GM19467 (cell line): ENCODE results near the gene EIPR1.

ENCODE experiments used
- ATAC-seq: cut with Tn5 transposase; IDR thresholded peaks from one replicate; pipeline ENCODE4 v1.9.1; 2021; ENCODE audit warnings: mild to moderate bottlenecking, moderate library complexity; ENCODE audit not compliant: unreplicated experiment

EIPR1 gene

DNA sequence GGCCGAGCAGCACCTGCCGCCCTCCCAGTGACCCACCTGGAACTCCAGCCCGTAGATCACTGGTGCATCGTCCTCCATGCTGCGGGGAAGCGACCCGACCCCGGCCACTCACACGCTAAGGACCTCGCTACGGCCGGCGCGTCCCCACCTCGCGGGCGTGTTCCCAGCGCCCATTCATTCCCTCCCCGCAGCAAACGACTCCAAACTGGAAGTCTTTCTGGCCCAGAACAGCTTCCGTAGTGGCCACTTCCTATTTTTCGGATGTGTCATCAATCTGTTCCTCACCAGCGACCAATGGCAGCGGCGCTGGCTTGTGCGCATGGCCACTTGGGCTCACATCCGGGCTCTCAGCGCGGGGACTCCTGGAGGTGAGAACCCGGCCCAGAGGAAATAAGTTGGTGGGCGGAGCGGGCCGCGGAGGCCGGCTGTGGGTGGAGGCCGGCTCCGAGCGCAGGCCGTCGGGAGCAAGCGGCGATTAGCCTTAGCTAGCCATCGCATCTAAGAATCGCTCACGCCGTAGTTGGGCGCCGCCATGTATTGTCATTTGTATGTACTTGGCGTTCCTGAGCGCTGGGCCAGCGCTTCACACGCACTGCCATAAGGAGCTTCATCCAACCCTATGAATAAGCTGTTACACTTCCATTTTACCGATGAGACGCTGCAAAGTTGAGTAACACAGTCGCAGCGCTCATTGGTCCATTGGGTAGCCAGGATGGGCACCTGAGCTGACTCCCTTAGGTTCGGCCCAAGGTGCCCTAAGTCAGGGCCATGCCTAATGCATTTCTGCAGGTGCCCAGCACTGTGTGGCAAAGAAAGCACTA, at the start of gene EIPR1:
TSS of gene EIPR1 (minus strand) at position 207 of the 821 bp plus-strand sequence. CDS start at position 78, 129 bp downstream.
- ATAC-seq = peak; percentile 81

DNA sequence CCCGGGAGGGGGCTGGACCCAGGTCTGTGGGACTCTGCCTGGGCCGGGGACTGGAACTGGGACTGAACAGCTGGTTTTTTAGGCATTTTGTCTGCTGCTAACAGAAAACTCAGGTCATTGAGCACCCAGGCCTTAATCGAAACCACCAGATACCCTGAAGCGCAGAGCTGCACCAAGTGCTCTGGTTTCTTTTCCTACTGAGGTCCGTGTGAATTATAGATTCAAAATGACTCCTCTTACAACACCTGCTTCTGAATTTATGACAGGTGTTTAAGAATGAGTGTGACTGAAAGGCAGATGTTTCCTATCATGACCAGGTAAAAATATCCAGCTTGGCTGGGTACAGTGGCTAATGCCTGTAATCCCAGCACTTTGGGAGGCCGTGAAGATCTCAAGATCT, 49.7 kb upstream of the EIPR1 start:
- no peak for ATAC-seq

DNA sequence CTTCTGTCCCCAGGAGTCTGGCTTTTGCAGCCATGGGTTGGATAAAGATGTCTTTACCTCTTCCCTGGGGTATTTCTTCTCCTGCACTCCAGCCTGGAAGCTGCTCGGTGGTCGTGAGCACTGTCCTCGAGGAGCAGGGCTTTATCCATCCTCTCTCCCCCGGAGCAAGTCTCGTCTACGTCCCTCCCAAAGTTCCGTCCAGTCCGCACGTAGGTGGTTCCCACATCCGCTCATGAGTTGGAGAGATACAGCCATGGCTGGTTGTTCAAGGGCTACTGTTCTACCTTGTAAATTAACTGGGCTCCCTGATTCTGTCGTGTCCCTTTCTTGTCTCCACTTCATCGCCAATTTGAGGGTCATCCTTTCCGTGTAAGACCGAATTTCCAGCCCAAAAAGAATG, 49.0 kb upstream of the EIPR1 start:
- ATAC-seq = no peak

DNA sequence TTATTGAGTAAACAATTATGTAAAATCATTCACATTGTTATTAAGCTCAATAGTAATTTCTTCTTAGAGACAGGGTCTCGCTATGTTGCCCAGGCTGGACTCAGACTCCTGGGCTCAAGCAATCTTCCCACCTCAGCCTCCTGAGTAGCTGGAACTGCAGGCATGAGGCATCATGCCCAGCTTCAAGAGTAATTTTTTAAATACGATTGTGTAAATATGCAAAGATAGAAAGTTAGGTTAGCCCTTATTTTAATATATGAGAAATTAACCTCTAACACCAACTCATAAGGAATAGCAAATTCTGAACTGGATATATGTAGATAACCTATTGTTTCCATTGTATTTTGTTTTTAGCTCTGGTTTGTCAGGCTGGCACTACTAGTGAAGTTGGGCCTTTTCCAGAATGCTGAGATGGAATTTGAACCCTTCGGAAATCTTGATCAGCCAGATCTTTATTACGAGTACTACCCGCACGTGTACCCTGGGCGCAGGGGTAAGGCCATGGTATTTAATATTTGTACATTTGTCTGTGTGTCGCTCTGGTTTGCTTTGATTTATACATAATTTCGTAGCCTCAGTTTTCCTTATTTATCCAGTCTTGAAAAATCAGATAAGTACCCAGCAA, 46.7 kb upstream of the EIPR1 start:
- no peak for ATAC-seq

DNA sequence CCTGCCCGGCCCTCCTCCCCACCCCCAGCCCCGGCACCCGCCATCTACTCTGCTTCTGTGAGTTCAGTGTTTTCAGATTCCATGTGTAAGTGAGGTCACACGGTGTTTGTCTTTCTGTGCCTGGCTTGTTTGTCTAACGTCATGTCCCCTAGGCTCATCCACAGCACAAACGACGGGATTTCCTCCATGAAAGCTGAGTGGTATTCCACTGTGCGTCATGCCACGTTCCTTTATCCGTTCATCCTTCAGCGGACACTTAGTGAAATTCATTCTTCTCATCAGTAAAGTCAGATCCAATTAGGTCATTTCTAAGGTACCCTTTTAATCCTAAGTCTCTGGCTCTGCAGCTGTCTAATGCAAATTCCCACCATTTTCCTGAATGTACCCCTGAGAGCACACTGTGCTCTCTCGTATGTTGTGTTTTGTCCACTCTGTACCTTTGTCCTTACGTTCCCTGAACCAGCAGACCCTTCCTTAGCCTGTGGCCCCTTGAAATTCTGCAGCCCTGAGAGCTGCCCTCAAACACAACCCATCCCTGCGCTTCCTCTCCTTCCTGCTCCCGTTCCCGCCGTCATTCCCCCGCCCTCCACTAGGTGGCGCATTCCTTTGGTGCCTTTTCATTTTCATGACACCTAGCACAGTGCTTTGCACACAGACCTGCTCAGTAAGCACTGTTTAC, 46.0 kb upstream of the EIPR1 start:
- ATAC-seq = no peak

DNA sequence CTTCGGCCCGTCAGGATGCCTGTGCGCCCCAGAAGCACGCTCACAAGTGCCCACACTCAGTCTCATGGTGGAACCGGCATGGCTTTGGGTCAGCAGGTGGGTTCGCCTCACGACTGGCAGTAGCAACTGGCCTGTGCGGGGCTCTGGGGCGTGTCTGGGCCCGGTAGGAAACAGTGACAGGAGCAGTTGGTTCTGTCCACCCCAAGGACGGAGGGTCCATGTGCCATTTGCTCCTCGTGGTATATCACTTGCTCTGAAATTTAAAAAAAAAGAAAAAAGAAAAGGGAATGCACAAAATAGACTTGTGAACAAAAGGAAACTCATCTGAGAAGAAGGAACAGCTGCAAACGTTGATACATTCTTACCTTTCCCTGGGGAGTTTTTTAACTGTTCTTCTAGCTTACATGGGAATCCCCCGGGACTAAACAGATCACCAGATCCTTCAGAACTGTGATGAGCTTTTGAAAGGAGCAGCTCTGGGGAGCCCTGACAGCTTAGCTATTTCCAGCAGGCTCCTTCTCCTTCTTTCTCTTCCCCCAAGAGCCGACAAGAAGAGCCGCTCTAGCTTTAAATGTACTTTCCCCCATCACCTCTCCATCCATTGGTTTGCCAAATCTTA, 44.7 kb upstream of the EIPR1 start:
- no peak for ATAC-seq

DNA sequence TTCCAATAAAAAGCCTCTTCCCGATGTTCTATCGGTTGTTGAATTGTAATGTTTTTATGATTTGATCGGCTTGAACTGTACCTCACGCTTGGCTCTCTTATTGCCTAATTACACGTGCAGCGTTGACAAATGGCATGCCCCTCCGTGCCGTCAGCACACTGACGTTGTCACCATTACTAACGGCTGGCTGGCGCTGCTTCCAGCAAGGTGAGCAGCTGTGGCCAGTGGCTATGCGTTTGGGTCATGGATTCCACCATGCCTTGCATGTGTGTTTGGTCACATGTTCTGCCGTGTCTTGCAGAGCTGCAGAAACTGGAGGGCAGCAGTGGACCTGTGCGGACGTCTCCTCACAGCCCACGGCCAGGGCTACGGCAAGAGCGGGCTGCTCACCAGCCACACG, 44.0 kb upstream of the EIPR1 start:
- ATAC-seq = no peak

DNA sequence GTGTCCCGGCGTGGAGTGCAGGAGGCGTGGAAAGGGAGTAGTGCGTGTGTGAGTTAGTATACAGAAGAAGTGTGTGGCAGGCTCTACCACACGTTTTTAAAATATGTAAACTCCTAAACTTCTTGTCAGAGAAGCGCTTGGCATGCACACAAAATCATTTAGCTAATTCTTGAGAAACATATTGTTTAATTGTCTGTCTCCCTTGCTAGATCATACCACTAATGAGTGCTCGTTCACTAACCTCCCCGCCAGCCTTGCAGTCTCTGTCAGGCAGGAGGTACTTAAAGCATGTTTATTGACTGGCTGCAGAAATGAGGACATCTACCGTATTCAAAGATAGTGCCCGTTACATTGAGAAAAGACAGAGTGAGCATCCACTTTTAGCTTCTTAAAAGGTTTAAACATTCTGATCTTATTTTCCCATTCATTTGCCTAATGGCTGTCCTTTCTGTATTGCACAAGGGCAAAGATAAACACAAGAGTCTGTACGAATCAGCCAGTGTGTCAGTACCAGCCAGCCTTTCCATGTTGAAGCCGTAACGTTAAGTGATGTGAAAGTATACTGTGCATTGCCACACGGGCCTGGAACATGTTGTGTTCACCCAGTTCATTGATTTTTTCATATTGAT, 43.3 kb upstream of the EIPR1 start:
- ATAC-seq = no peak

DNA sequence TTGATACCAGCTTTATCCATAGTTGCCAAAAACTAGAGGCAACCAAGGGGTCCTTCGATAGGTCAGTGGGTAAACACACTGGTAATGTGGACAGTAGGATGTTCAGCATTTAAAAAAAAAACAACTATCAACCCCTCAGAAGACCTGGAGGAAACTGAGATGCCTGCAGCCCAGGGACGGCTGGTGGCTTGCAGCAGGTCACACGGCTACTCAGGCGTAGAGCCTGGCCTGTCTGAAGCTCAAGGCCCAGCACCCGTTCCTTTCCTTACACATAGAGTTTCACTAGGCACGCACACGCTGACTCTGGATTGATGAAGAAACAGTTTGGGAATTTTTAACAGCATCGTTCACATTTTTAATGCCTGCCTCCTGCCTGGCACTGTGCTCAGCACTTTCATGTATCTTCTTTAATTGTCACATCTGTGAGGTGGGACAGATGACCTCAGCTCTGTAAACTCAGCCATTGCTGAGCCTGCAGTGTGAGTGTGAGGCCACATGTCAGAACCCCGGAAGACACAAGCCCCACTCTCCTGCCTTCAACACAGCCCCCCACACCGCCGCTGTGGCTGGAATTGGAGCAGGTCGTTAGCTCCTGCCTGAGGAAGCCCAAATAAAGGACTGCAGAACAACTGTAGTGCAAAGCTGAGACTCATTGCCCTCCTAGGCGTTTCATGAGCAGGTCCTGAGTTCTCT, 42.6 kb upstream of the EIPR1 start:
- no peak for ATAC-seq

DNA sequence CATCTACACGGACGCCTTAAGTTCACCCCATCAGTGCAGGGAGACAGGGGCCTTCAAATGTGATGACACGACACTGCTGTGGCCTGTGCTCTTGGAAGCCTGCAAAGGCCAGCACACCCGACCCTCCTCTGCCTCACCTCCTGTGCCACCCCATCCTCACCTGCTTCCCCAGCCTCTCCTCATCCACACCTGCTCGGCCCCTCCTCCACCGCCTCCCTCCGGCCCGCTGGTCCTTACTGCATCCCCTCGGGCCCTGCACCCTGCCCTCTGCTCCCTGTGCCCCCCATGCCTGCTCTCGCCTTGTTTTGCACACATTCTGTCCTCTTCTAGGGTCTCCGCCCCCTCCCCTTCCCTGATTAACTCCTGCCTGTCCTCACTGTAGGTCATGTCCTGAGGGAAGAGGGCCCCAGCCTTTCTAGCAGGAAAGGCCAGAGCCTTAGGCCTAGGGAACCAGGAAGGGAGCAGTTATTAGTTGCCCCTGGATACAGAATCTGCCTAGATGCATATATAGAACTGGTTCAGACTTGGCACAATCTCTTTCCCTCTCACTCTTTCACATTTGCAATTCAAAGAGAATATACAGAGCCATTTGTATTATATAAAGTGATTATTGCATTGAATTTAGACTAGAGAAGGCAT, 41.3 kb upstream of the EIPR1 start:
- ATAC-seq = no peak

DNA sequence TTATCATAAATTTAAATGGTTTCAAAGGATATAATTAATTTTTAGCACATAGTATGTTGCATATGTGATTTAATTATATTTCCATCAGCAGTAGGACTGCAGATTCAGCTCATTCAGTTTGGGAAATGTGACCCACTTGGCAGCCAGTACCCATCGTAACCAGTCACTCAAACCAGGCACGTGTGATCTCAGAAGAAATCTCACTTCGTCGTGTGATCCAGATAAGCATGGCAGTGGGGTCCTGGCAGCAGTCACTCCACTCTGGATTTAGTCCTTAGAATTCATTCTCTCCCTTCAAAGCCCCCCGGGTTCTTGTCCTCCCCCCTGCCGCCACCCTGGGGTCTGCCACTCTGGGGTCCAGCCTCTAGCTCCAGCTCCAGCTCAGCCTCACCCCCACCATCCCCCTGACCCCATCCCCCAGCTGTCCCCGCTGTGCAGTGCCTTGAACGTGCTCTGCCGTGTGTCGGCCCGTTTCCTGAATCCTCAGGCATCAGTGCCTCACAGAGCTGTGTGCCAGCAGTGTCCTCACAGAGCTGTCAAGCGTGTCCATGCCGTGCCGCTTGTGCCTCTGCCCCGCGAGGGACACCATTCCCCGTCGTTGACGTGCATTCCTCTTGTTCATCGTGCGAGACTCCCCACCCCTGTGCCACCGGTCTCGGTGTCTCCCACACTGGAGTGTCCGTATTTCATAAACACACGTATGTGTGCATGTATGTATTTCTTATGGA, 36.7 kb upstream of the EIPR1 start:
- no peak for ATAC-seq

DNA sequence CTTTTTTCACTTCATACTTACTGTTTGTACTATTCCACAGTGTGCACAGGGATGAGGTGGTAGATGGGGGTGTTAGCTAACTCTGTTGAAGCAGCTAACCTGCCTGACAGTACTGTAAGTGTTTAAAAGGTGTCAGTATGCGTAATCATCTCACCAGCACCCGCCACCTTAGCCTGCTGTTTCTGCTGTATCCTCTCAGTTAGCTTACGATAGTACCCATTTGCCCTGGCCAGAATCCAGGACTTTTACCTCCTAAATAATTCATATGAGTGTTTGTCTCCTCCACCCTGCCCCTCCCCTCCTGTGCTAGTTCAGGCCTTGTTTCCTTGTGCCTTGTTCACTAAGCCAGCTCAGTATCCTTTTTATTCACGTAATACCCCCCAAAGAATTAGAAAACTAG, 36.1 kb upstream of the EIPR1 start:
- ATAC-seq = no peak

DNA sequence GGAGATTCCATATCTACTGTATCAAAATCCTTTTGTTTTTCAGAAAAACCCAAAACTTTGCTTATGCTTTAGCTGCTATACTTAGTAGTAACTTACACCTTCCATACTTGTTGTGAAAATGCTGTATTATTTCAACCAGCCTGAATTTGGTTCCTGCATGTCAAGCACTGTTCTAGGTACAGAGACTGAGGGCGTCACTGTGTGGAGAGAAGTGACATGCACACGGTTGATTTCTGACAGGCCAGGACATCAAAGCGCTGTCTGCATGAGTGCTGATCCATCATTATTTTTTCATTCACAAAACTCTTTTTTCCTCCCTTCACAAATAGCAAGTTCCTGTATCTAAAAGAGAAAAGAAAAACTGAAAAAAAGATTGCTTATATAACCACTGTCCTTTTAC, 33.5 kb upstream of the EIPR1 start:
- ATAC-seq = no peak

DNA sequence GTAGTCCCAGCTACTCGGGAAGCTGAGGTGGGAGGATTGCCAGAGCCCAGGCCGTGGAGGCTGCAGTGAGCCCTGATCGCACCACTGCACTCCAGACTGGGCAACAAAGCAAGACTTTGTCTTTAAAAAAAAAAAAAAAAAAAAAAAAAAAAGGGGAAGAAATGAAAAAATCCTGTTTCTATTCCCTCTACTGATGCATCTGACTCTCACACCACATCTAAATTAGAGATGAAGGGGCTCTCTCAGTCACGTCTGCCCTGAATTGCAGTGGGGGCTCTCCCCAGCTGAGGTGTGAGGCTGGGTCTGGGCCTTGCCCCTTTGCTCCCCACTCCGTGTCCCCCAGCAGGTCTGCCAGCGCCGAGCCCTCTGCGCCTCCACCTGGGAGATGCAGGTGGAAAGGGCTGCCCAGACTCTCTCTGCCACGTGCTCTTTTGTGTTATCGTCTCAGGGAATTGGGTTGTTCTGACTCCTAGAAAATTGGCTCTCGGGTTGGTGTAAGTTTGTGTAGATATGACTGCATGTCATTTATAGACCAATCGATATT, 32.1 kb upstream of the EIPR1 start:
- no peak for ATAC-seq

DNA sequence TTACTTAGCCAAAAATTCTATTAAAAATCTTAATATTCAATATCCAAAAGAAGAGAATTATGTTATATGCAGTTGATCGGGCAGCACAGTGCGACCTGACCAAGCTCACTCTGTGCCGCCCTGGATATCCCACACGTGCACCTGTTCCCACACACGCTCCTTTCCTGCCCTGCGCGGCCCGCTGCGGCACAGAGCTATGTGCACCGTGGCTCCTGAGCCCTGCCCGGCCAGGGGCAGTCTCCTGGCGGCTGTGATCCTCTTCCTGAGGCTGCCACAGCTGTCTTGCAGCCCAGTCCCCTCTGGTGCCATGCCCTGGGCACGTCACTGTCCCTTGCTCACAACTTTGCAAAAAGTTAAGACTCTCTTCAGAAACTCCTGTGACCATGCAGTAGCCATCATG, 31.2 kb upstream of the EIPR1 start:
- no peak for ATAC-seq

DNA sequence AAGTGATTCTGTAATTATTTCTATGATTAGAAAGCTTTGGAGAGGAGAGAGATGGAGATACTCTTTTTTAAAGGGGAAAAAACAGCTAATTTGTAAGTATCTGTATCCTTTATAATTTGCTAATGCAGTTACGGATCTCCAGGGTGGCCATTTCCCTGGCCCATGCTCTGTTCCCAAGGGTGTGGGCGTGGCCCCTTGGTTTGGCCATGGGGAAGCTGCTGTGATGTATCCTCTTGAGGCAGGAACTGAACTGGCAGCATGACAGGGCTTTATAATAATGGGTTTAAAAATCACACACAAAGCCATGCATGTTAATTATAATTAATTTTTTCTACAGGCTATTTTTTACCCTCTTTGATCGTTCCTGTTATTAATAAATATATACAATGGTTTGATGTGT, 28.9 kb upstream of the EIPR1 start:
- no peak for ATAC-seq

DNA sequence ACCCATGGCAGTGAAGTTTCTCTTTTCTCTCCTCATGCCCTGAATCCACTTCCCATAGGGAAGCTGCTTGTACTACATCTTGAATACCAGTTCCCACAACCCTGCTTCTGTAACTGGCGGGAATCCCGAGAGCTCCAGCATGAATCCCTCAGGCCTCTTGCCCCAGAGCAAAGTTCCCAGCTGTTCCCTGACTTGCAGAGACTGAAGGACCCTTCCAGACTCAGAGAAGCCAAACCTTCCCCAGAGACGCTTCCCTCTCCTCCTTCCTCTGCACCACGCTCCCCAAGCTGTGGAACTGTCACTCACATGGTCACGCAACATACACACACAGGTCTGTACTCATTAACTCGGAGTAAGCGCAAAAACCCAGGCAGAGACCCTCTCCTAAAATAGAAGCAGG, 28.3 kb upstream of the EIPR1 start:
- ATAC-seq = no peak

DNA sequence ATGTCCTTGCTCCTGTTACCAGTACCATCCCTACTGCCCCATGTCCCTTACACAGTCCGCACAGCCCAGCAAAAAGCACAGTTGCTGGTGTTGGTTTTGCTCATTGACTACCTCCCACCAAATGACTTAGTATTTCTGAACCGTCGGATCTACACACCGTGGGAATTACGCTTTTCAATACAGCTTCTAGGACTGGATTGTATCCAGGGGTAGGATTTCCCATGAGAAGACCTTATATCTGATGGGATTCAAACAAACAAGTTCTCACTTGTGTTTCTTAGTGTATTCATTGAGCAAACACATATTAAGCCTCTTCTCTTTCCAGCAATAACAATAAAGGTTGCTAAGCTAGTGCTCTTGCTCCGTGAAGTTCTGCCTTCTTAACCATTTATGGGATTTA, 27.7 kb upstream of the EIPR1 start:
- ATAC-seq = no peak

DNA sequence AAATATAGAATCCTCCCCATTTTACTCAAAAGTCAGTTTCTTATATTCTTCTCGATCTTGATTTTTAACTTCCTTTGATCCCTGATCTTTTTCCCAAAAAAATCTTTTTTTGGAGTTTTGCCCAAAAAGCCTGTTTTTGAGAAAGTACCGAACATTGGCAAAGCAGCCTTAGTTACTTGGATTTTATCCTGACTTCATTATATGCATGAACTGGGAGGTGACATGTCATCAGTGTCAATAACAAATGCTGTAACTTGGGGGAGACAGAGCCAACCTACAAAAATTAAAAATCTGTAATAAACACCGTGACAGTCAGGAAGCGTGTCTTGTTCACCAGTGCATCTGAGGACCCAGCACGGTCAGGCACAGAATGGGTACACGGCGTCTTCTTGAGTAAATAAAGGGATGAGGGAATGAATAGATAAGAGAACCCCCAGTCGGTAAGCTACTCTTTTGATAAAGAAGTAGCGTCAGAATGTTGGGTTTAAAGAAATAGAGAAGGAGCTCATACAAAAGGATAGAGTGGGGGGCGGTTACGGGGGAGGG, 26.8 kb upstream of the EIPR1 start:
- no peak for ATAC-seq
